Liver (tissue), 9 donors: ENCODE measurements around the gene MT1M. TPM values are rescaled to one million over a fixed set of nuclear protein-coding genes. Genes with fewer than 3 reads are reported as not detected.

Source experiments
- DNase-seq: peaks from one replicate; pipeline ENCODE4 v3.0.0-alpha.2; 2017; ENCODE audit warnings: low spot score
- H3K27ac ChIP-seq, 2 donors: one replicate each; pipeline ENCODE4 v1.7.0; 2013; ENCODE audit warnings: inconsistent platforms in 2 of 2, low read length in 2 of 2, control low read depth in 1 of 2, low read depth in 1 of 2, mild to moderate bottlenecking in 1 of 2
- H3K27me3 ChIP-seq, 4 donors: one replicate each; pipeline versions ENCODE4 v1.6.1 to v1.7.0; 2013; ENCODE audit warnings: low read length in 3 of 4, inconsistent platforms in 1 of 4, mild to moderate bottlenecking in 1 of 4, moderate library complexity in 1 of 4; ENCODE audit not compliant: control insufficient read depth in 4 of 4, insufficient read depth in 4 of 4
- H3K36me3 ChIP-seq, 4 donors: one replicate each; pipeline versions ENCODE4 v1.6.1 to v1.7.0; 2013; ENCODE audit warnings: low read length in 3 of 4, mild to moderate bottlenecking in 3 of 4, low read depth in 1 of 4, moderate library complexity in 1 of 4; ENCODE audit not compliant: control insufficient read depth in 4 of 4, insufficient read depth in 3 of 4
- H3K4me1 ChIP-seq, 4 donors: one replicate each; pipeline versions ENCODE4 v1.6.1 to v1.7.0; 2013; ENCODE audit warnings: low read length in 3 of 4, mild to moderate bottlenecking in 3 of 4, moderate library complexity in 1 of 4; ENCODE audit not compliant: control insufficient read depth in 4 of 4, insufficient read depth in 4 of 4
- H3K4me3 ChIP-seq, 3 donors: one replicate each; pipeline versions ENCODE4 v1.6.1 to v1.7.0; 2013; ENCODE audit warnings: low read length in 3 of 3, control low read depth in 1 of 3, low read depth in 1 of 3, mild to moderate bottlenecking in 1 of 3
- H3K9ac ChIP-seq, 2 donors: one replicate each; pipeline ENCODE4 v1.7.0; 2013; ENCODE audit warnings: low read length in 2 of 2, mild to moderate bottlenecking in 2 of 2, moderate library complexity in 2 of 2, control low read depth in 1 of 2, low read depth in 1 of 2
- H3K9me3 ChIP-seq, 4 donors: one replicate each; pipeline versions ENCODE4 v1.6.1 to v1.7.0; 2013; ENCODE audit warnings: low read length in 3 of 4; ENCODE audit not compliant: control insufficient read depth in 4 of 4
- ATF3 ChIP-seq: IDR thresholded peaks from 2 replicates; pipeline ENCODE4 v1.6.1; 2016; ENCODE audit warnings: antibody characterized with exemption
- CTCF ChIP-seq: fragments of 150-350 bp; IDR thresholded peaks from 2 replicates; pipeline ENCODE4 v1.5.1; 2017; ENCODE audit warnings: improper control_type of control experiment, low read depth, low read length; ENCODE audit not compliant: missing input control
- EGR1 ChIP-seq, 2 donors: IDR thresholded peaks; 2 replicates each; pipeline ENCODE4 v1.6.1; 2016 to 2018; ENCODE audit warnings: antibody characterized with exemption in 2 of 2, low read depth in 2 of 2
- FOXA1 ChIP-seq: IDR thresholded peaks from 2 replicates; pipeline ENCODE4 v1.6.1; 2016; ENCODE audit warnings: antibody characterized with exemption
- FOXA2 ChIP-seq: IDR thresholded peaks from 2 replicates; pipeline ENCODE4 v1.6.1; 2016; ENCODE audit warnings: antibody characterized with exemption
- GABPA ChIP-seq, 2 donors: IDR thresholded peaks in 1 of 2; conservative IDR thresholded peaks in 1 of 2; 2 replicates each; pipeline ENCODE4 v1.6.1; 2016; ENCODE audit warnings: antibody characterized with exemption in 2 of 2, mild to moderate bottlenecking in 1 of 2, moderate library complexity in 1 of 2
- HNF4A ChIP-seq, 2 donors: conservative IDR thresholded peaks; 2 replicates each; pipeline ENCODE4 v1.6.1; 2016; ENCODE audit warnings: antibody characterized with exemption in 2 of 2, mild to moderate bottlenecking in 2 of 2
- HNF4G ChIP-seq: IDR thresholded peaks from 2 replicates; pipeline ENCODE4 v1.6.1; 2016; ENCODE audit warnings: antibody characterized with exemption
- JUND ChIP-seq, 2 donors: IDR thresholded peaks; 2 replicates each; pipeline ENCODE4 v1.6.1; 2016; ENCODE audit warnings: antibody characterized with exemption in 2 of 2
- MAX ChIP-seq: IDR thresholded peaks from 2 replicates; pipeline ENCODE4 v1.6.1; 2016; ENCODE audit warnings: antibody characterized with exemption
- NR2F2 ChIP-seq: IDR thresholded peaks from 2 replicates; pipeline ENCODE4 v1.6.1; 2016; ENCODE audit warnings: antibody characterized with exemption
- RAD21 ChIP-seq, 2 donors: IDR thresholded peaks; 2 replicates each; pipeline ENCODE4 v1.6.1; 2016; ENCODE audit warnings: antibody characterized with exemption in 2 of 2, mild to moderate bottlenecking in 2 of 2
- REST ChIP-seq: IDR thresholded peaks from 2 replicates; pipeline ENCODE4 v1.6.1; 2016; ENCODE audit warnings: antibody characterized with exemption, mild to moderate bottlenecking
- RXRA ChIP-seq, 2 donors: IDR thresholded peaks; 2 replicates each; pipeline ENCODE4 v1.6.1; 2017 to 2018; ENCODE audit warnings: antibody characterized with exemption in 2 of 2, mild to moderate bottlenecking in 1 of 2
- SP1 ChIP-seq: IDR thresholded peaks from 2 replicates; pipeline ENCODE4 v1.6.1; 2018; ENCODE audit warnings: antibody characterized with exemption, mild to moderate bottlenecking
- TAF1 ChIP-seq: conservative IDR thresholded peaks from 2 replicates; pipeline ENCODE4 v1.6.1; 2016; ENCODE audit warnings: antibody characterized with exemption, mild to moderate bottlenecking
- YY1 ChIP-seq: IDR thresholded peaks from 2 replicates; pipeline ENCODE4 v1.6.1; 2016; ENCODE audit warnings: antibody characterized with exemption, mild to moderate bottlenecking
- ZBTB33 ChIP-seq: IDR thresholded peaks from 2 replicates; pipeline ENCODE4 v1.6.1; 2016; ENCODE audit warnings: antibody characterized with exemption
- WGBS: extraction: QIAGEN DNeasy Blood & Tissue Kit; methylation state at CpG from one replicate; pipeline ENCODE4 v1.1.7; 2013; 5-methylcytosine and 5-hydroxymethylcytosine counted together
- polyA plus RNA-seq, 2 donors: library from polyadenylated mRNA; stranded (reverse) in 1 of 2; unstranded in 1 of 2; fragments of 200-250 nt in 1 of 2; fragments of >200 nt in 1 of 2; fragmentation: Nextera tagmentation in 1 of 2; extraction: Ambion mirVana in 1 of 2; gene quantifications; one replicate each; pipeline versions ENCODE4 v1.2.1 to v1.2.3, GENCODE V29; 2013 to 2015
- total RNA-seq, 2 donors: library from RNA; depleted of rRNA; stranded (reverse); fragments of >200 nt; gene quantifications; one replicate each; pipeline ENCODE4 v1.2.3, GENCODE V29; 2014
- donor health status: healthy.
- donor health status: healthy.
- donor health status: healthy.
- donor health status: healthy.
- donor health status: healthy.

The MT1M gene
- total and polyA plus RNA-seq, 4 donors, result 20.4 to 343 (median 194) TPM

GRCh38 chr16:56604966-56605365 is 27.5 kb upstream of the MT1M start:
- peak overlapping the region; percentile 98 to 99 for H3K27ac ChIP-seq

More at GRCh38 chr16:56604966-56605365, 27.5 kb upstream of the MT1M start:
- Histone ChIP-seq H3K9me3 (no peaks in the 10 kb centered on the region), H3K36me3 (no peaks in the 10 kb centered on the region), H3K4me1 (peaks cover 4 to 27% (median 8%) of the 10 kb centered on the region in 4 donors), H3K27me3 (no peaks in the 10 kb centered on the region), H3K9ac (no peak overlapping the region), H3K4me3 (no peak overlapping the region)
- DNase-seq, result no peak
- TF ChIP-seq RAD21 (IDR thresholded peaks at IDR 0.05), result no peak
- TF ChIP-seq TAF1, result no peak
- TF ChIP-seq RXRA (IDR thresholded peaks at IDR 0.05), result no peak
- no peak for TF ChIP-seq MAX
- TF ChIP-seq GABPA (IDR thresholded peaks at IDR 0.05 in 1 of 2, conservative IDR thresholded peaks at IDR 0.05 in 1 of 2), result no peak
- TF ChIP-seq JUND (IDR thresholded peaks at IDR 0.05), result no peak
- TF ChIP-seq HNF4A (conservative IDR thresholded peaks at IDR 0.05), result no peak
- TF ChIP-seq HNF4G, result no peak
- no peak for TF ChIP-seq FOXA1
- no peak for TF ChIP-seq FOXA2
- TF ChIP-seq REST, result no peak
- no peak for TF ChIP-seq ATF3
- no peak for TF ChIP-seq CTCF
- TF ChIP-seq EGR1 (IDR thresholded peaks at IDR 0.05; ENCODE audit: low read depth in 2 of 2), result no peak
- TF ChIP-seq ZBTB33, result no peak
- no peak for TF ChIP-seq YY1
- TF ChIP-seq SP1, result no peak
- TF ChIP-seq NR2F2, result no peak
- 97% methylated on average over 4 of the region's 4 CpGs for WGBS
